Measurements from ENCODE around the gene APOB.

The APOB gene

DNA sequence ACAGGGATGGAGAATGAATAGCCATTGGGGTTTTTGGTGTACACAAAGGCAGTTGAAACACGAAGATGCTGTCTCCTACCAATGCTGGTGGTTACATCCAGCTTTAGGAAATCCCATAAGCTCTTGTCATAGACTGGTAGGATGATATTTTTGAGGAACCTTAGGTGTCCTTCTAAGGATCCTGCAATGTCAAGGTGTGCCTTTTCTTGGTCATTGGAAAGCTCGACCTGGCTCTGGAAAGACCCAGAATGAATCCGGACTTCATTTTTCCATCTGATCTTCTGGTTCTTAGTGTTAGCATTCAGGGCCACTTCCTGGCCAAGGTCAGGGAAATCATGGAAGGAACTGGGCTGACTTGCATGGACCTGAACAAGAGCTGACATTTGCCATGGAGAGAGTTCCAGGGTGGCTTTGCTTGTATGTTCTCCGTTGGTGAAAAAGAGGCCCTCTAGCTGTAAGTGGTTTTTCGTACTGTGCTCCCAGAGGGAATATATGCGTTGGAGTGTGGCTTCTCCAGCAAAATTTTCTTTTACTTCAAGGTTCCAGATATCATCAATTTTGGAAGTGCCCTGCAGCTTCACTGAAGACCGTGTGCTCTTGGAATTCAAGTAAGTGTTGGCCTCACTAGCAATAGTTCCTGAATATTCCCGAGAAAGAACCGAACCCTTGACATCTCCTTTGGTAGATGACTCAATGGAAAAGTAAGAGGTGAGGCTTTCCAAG, 38.0 kb downstream of the APOB start:
- no peak for DNase-seq (ENCODE audit: low read depth in 2 of 2)

DNA sequence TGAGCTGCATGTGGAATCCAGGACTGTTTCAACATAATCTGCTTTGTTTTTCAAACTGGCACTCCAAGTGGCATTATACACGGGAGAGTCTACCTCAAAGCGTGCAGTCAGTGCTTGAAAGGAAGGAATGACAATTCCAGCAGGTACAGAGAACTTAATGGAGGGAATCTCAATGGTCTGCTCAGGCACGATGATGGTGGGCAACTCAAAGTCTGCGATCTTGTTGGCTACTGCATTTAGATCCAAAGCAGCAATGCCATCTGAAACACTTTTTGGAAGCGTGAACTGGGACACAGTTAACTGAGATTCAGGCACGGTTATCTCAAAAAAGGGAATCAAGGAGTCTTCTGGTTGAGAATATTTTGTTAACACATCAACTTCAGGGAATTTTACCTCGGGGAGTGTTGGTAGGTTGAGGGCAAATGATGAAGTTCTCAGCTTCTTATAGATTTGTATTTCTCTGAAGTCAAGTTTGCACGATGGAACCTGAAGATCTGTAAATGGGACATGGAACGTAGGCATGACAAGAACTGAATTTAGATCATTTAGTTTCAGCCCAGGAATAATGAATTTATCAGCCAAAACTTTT, 38.7 kb downstream of the APOB start:
- no peak for DNase-seq (ENCODE audit: low read depth in 2 of 2)

GRCh38 chr2:21004181-21004572, 39.7 kb downstream of the APOB start:
- DNase-seq (ENCODE audit: low read depth in 2 of 2): no peak

- DNase-seq (ENCODE audit: low read depth in 2 of 2): no peak
Observed at GRCh38 chr2:21003572-21004180, 40.2 kb downstream of the APOB start.

DNA sequence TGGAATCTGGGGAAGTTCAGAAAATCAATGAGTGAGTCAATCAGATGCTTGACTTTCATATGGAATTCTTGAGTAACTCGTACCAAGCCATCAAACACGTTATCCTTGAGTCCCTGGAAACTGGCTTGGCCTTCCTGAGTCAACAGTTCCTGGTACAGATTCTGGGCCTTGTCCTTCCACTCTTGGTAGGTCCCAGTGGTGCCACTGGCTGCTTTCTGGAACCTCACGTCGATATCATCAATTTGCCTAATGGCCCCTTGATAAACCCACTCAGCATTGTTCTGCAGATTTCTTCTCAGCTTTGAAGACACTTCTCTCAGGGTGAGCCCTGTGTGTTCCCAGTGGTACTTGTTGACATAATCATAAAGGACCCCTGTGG, 41.1 kb downstream of the APOB start:
- DNase-seq (ENCODE audit: low read depth in 2 of 2): no peak

- no peak for DNase-seq (ENCODE audit: low read depth in 2 of 2)
Observed at GRCh38 chr2:21001988-21002813, 41.7 kb downstream of the APOB start.

DNA sequence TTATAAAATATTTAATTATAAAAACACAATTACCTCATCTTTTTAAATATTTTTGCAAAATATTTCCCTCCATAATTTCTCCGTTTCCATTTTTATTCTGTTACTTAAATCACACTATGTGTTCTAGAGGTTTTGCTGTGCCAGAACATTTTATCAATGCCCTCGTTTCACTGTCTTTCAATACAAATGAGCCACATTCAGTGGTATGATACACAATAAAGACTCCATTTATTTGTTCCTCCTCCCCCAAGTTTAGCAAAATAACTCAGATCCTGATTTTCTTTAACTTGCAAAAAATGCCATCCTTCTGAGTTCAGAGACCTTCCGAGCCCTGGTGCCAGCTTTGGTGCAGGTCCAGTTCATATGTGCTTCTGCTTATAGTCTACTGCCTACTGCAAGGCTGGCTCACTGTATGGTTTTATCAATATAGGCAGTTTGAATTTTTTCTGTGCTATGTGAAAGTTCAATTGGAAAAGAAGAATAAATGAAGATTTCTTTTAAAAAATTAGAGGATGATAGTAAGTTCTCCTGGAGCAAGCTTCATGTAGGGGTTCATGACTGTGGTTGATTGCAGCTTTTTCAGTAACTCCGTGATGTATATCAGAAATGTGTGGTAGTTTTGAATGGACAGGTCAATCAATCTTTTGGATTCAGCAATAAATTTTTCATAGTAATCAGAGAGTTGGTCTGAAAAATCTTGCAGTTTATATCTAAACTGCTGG, 42.5 kb downstream of the APOB start:
- no peak for DNase-seq (ENCODE audit: low read depth in 2 of 2)

DNA sequence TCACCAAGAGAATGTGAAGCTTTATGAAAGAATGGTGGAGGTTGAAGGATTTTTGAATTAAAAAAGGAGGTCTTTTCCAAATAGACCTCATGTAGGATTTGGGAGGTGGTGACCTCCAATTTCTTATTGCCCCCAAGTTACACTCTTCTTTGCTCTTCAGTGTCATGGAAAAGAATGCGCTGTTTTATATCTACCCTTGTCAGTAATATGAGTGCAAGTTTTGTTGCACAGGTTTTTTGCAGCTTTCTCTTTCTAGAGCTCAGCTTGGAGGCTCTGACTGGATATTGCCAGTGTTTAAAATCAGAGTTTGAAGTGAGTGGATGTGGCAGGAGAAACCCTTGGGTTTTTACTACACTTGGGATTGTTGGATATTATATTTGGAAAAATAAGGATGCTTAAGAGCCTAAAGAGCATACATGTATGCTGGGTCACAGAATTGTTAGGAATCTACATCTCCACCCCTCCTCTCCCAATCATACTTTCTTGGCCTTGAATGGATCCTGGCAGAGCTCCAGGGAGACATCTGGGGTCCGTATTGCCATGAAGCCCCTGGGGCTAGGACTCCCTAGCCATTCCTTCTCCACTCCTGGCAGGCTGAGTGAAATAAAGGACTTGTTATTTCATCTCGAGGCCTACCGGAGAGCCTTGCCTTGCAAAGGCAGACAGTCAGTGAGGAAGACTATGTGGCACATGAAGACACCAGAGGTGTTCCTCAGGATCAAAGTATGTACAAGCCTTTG, 43.8 kb downstream of the APOB start:
- no peak for DNase-seq (ENCODE audit: low read depth in 2 of 2)

DNA sequence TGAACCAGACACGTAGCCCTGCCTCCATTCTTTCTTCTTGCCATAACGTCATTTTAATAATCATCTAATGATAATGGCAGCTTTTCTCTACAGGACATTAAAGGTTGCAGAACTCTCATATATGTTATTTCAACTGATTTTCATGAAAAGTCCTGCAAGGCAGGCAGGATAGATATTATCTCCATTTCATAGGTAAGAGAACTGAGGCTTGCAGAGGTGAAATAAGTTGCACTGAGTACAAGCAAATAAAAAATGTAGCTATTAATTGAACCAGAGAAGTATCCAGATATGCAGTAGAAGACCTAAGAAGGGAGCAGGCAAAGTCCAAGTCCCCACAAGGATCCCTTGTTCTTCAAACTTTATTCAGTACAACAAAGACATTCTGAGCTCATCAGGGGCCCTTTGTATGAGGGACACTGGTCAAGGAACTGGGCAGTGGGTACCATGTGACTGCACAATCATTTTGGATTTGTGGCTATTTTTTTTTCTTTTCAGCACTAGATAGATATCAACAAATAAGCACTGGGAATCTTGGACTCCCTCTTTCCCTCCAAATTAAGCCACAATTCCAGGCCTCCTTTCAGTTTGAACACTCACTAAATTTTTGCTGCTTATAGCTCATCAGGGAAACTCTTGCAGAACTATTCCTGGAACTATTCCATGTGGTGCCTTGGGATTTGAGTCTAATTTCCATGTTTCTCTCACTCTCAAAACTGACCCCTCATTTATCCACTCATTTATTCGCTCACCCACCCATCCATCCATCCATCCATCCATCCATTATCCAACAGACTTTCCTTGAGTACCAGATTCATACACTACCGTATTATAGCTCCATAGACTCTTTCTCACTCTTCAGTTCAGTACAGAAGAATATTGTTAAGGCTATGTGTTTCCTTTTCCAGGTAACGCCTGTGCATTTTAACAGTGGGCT, 44.6 kb downstream of the APOB start:
- no peak for DNase-seq (ENCODE audit: low read depth in 2 of 2)

GRCh38 chr2:20997953-20998722, 45.7 kb downstream of the APOB start:
- no peak for DNase-seq (ENCODE audit: low read depth in 2 of 2)

- DNase-seq (ENCODE audit: low read depth in 2 of 2): no peak
Observed at GRCh38 chr2:20994130-20994529, 49.7 kb downstream of the APOB start.

GRCh38 chr2:20992201-20992711, 51.6 kb downstream of the APOB start:
- no peak for DNase-seq (ENCODE audit: low read depth in 2 of 2)

GRCh38 chr2:20990442-20991430, 53.1 kb downstream of the APOB start:
- no peak for DNase-seq (ENCODE audit: low read depth in 2 of 2)

GRCh38 chr2:20989404-20989803, 54.5 kb downstream of the APOB start:
- DNase-seq (ENCODE audit: low read depth in 2 of 2): no peak

GRCh38 chr2:20988905-20989304, 55.0 kb downstream of the APOB start:
- DNase-seq (ENCODE audit: low read depth in 2 of 2): no peak

DNA sequence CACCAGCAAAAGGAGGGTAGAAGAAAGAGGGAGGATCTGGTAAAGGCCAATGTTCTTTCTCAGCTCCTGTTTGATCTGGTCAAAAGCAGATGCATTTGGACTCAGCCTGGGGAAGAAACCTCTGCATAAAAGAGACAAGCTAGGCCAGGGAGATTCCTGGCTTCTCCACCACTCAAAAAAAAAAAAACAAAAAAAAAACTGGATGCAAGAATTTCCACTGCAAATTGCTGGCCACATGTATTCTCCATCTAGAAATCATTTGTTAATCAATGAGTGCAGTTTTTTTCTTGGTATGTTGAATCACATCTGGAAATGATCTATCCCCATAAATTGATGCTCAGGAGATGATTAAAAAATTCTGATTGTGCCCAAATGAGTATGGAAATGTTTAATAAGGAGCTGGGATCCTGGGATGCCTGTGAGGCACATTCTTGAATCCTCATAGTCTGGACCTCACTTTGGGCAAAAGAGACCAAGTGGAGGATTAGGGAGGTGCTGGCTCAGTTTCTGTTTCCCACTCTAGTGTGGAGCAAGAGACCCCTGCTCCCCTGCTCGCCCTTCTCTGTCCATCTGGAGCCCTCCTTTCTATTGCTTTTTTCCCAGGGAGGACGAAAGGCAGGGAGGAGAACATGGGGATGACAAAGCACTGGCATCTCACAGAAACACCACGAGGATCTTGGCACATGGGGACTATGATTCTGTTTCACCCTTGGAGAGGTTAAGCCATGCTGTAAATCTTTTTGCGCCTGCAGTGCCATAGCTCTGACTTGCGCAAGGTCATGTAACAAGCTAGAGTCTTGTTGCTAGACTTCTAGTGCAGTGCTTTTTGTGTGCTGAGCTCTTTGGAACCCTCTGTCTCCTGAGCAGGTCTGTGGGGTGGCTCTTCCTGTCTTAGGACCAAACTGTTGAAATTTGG, 57.6 kb downstream of the APOB start:
- no peak for DNase-seq (ENCODE audit: low read depth in 2 of 2)

GRCh38 chr2:20985062-20985461, 58.8 kb downstream of the APOB start:
- DNase-seq (ENCODE audit: low read depth in 2 of 2): no peak

All from stimulated activated CD4-positive, alpha-beta T cell treated with anti-CD3 and anti-CD28 coated beads, Interleukin-15, amount 100 ng/mL, for 48 hours (primary cell).